ENCODE measurements around the gene EPHB1. TPM values are rescaled to one million over a fixed set of nuclear protein-coding genes. Genes with fewer than 3 reads are reported as not detected.

Gene EPHB1
- total RNA-seq, 1 donor = 1.3 TPM

DNA sequence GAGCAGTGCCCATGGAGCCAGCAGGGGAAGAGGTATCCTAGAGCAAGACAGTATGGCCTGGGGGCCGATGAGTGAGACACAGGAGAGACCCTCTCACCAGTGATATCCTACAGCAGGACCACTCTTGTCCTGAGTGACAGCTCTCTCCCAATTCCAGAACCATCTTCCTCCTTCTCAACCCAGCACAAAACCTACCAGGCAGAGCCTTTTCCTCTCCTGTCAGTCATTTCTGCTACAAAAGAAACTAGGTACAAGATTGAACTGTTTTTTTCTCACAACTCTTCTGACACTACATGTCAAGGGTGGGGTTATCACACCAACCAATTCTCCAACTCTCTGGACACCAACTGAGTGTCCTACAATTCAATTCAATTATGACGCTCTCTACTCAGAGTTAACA is 506.6 kb downstream of the EPHB1 start:
- no peak for DNase-seq (ENCODE audit: low read depth)
- H3K4me3 ChIP-seq (ENCODE audit: low read depth, low read length) = no peak overlapping the region
- TF ChIP-seq, protein P1, sequence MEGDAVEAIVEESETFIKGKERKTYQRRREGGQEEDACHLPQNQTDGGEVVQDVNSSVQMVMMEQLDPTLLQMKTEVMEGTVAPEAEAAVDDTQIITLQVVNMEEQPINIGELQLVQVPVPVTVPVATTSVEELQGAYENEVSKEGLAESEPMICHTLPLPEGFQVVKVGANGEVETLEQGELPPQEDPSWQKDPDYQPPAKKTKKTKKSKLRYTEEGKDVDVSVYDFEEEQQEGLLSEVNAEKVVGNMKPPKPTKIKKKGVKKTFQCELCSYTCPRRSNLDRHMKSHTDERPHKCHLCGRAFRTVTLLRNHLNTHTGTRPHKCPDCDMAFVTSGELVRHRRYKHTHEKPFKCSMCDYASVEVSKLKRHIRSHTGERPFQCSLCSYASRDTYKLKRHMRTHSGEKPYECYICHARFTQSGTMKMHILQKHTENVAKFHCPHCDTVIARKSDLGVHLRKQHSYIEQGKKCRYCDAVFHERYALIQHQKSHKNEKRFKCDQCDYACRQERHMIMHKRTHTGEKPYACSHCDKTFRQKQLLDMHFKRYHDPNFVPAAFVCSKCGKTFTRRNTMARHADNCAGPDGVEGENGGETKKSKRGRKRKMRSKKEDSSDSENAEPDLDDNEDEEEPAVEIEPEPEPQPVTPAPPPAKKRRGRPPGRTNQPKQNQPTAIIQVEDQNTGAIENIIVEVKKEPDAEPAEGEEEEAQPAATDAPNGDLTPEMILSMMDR (IDR thresholded peaks at IDR 0.05; ENCODE audit: insufficient read depth, low read depth, low read length) = no peak

DNA sequence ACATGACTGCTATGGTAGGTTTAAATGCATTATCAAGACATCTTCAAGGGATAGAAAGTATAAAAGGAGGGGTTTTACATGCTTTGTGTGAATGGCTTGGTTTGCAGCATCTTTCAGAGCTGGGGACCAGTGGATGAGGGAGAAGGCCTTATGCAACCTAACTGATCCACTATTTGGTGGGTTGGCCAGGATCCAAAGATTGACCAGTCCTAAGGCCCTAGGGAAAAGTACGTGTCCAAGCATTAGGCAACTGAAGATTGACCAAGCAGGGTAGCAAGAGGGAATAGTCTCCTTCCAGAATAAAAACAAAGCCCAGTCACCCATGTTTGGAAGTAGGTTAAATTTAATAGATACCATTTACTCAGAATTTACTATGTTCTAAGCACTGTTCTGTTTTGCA is 509.3 kb downstream of the EPHB1 start:
- TF ChIP-seq, protein P1 (IDR thresholded peaks at IDR 0.05; ENCODE audit: insufficient read depth, low read depth, low read length) = no peak
- H3K4me3 ChIP-seq (ENCODE audit: low read depth, low read length) = no peak overlapping the region
- no peak for DNase-seq (ENCODE audit: low read depth)

Small RNAs within 50 kb of the gene (small RNA-seq; reads per million reads assigned to genes)
- not detected for gene RNA5SP141
- gene RNU6-1174P = not detected

Other genes with a start within 250 kb of the EPHB1 start
- 0.32 TPM in 1 of 2 replicates, not detected in the other for gene KY, start 144.2 kb upstream of the EPHB1 start, total RNA-seq